B cell (primary cell): ENCODE data around the gene MRPL20.

Experiments
- CTCF ChIP-seq: fragments of 200-600 bp; IDR thresholded peaks from one replicate; pipeline ENCODE4 v1.8.0; 2022; ENCODE audit warnings: antibody characterized with exemption, mild to moderate bottlenecking
- EZH2 ChIP-seq: IDR thresholded peaks from 2 replicates; pipeline ENCODE4 v1.6.1; 2012; ENCODE audit warnings: borderline replicate concordance, low read depth, mild to moderate bottlenecking, moderate library complexity, low read length; ENCODE audit not compliant: insufficient read depth, poor library complexity, severe bottlenecking

- no peak for TF ChIP-seq CTCF
- no peak for TF ChIP-seq EZH2
Measured at GRCh38 chr1:1427820-1428148, 20.7 kb upstream of the MRPL20 start.
